ENCODE measurements around the gene OR6N2.

DNA sequence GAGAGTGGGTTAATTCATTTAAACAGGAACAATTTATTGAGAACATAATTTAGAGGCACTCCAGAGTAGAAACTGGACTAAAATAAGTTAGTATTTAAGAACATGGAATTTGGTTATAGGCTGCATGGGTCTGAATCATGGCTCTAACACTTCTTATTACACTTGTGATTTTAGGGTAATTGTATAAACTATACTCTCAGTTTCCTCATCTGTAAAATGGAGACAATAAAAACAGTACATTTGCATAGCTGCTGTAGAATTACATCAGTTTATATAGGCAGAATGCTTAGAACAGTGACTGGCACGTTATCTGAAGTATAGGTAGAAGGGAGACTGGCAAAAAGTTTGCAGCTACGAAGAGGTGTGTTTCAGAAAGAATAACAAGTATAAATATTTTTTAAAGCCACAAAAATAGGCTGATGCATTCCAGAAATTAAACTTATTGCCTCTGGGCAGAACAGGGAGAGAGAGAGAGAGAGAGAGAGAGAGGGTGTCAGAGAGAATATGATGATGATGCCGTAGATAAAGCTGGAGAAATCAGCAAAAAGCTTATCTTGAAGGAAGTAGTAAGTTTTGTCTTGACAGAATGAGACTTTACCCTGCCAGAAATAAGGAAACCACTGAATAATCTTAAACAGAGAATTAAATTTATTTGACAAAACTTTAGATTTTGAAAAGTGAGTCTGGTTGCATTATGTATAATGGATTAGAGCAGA is 52.3 kb downstream of the OR6N2 start:
- TF ChIP-seq RARB (CRISPR knock-in tag; IDR thresholded peaks at IDR 0.05): no peak
- no peak for TF ChIP-seq CSDC2 (CRISPR knock-in tag; IDR thresholded peaks at IDR 0.05)
- TF ChIP-seq ZFP3 (CRISPR knock-in tag; IDR thresholded peaks at IDR 0.05): no peak
- TF ChIP-seq, protein P1, sequence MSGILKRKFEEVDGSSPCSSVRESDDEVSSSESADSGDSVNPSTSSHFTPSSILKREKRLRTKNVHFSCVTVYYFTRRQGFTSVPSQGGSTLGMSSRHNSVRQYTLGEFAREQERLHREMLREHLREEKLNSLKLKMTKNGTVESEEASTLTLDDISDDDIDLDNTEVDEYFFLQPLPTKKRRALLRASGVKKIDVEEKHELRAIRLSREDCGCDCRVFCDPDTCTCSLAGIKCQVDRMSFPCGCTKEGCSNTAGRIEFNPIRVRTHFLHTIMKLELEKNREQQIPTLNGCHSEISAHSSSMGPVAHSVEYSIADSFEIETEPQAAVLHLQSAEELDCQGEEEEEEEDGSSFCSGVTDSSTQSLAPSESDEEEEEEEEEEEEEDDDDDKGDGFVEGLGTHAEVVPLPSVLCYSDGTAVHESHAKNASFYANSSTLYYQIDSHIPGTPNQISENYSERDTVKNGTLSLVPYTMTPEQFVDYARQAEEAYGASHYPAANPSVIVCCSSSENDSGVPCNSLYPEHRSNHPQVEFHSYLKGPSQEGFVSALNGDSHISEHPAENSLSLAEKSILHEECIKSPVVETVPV (CRISPR knock-in tag; IDR thresholded peaks at IDR 0.05): no peak
- TF ChIP-seq ARNTL (CRISPR knock-in tag; IDR thresholded peaks at IDR 0.05; ENCODE audit: borderline replicate concordance, low read depth): no peak
- no peak for TF ChIP-seq TOX (CRISPR knock-in tag; IDR thresholded peaks at IDR 0.05; ENCODE audit: borderline replicate concordance)
- TF ChIP-seq, protein P2, sequence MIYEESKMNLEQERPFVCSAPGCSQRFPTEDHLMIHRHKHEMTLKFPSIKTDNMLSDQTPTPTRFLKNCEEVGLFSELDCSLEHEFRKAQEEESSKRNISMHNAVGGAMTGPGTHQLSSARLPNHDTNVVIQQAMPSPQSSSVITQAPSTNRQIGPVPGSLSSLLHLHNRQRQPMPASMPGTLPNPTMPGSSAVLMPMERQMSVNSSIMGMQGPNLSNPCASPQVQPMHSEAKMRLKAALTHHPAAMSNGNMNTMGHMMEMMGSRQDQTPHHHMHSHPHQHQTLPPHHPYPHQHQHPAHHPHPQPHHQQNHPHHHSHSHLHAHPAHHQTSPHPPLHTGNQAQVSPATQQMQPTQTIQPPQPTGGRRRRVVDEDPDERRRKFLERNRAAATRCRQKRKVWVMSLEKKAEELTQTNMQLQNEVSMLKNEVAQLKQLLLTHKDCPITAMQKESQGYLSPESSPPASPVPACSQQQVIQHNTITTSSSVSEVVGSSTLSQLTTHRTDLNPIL (CRISPR knock-in tag; IDR thresholded peaks at IDR 0.05; ENCODE audit: low read depth): no peak
- TF ChIP-seq ZFP30 (CRISPR knock-in tag; IDR thresholded peaks at IDR 0.05): no peak
- TF ChIP-seq ESRRG (CRISPR knock-in tag; IDR thresholded peaks at IDR 0.05): no peak
- TF ChIP-seq GLIS3 (CRISPR knock-in tag; IDR thresholded peaks at IDR 0.05): no peak
- TF ChIP-seq, protein P3, sequence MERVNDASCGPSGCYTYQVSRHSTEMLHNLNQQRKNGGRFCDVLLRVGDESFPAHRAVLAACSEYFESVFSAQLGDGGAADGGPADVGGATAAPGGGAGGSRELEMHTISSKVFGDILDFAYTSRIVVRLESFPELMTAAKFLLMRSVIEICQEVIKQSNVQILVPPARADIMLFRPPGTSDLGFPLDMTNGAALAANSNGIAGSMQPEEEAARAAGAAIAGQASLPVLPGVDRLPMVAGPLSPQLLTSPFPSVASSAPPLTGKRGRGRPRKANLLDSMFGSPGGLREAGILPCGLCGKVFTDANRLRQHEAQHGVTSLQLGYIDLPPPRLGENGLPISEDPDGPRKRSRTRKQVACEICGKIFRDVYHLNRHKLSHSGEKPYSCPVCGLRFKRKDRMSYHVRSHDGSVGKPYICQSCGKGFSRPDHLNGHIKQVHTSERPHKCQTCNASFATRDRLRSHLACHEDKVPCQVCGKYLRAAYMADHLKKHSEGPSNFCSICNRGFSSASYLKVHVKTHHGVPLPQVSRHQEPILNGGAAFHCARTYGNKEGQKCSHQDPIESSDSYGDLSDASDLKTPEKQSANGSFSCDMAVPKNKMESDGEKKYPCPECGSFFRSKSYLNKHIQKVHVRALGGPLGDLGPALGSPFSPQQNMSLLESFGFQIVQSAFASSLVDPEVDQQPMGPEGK (CRISPR knock-in tag; IDR thresholded peaks at IDR 0.05; ENCODE audit: borderline replicate concordance): no peak
